Lung (tissue), 12 donors: Measurements from ENCODE around the gene CLDN10. TPM values are rescaled to one million over a fixed set of nuclear protein-coding genes. Genes with fewer than 3 reads are reported as not detected.

Experiments used
- ATAC-seq: fragments of 200-7000 bp; cut with Tn5 transposase; one replicate; pipeline ENCODE4 v1.9.1; 2020; ENCODE audit warnings: moderate number of reproducible peaks; ENCODE audit not compliant: insufficient read depth, low FRiP score
- DNase-seq, 3 donors: peaks; one replicate each; pipeline ENCODE4 v3.0.0-alpha.2; 2013 to 2017
- H3K27ac ChIP-seq, 2 donors: one replicate each; pipeline ENCODE4 v1.5.1; 2013; ENCODE audit warnings: mild to moderate bottlenecking in 2 of 2, moderate library complexity in 2 of 2, control low read depth in 1 of 2, inconsistent platforms in 1 of 2, low read depth in 1 of 2, low read length in 1 of 2
- H3K27me3 ChIP-seq, 3 donors: one replicate each; pipeline ENCODE4 v1.5.1; 2013; ENCODE audit warnings: low read length in 2 of 3; ENCODE audit not compliant: control insufficient read depth in 3 of 3, insufficient read depth in 3 of 3
- H3K36me3 ChIP-seq, 4 donors: one replicate each; pipeline ENCODE4 v1.5.1; 2013; ENCODE audit warnings: low read length in 4 of 4, mild to moderate bottlenecking in 1 of 4, moderate library complexity in 1 of 4; ENCODE audit not compliant: control insufficient read depth in 4 of 4, insufficient read depth in 4 of 4
- H3K4me1 ChIP-seq, 5 donors: one replicate each; pipeline ENCODE4 v1.5.1; 2013; ENCODE audit warnings: low read length in 5 of 5, mild to moderate bottlenecking in 2 of 5, moderate library complexity in 1 of 5; ENCODE audit not compliant: control insufficient read depth in 5 of 5, insufficient read depth in 5 of 5
- H3K4me3 ChIP-seq: one replicate; pipeline ENCODE4 v1.5.1; 2013; ENCODE audit warnings: mild to moderate bottlenecking, control low read depth, moderate library complexity
- H3K9ac ChIP-seq, 2 donors: one replicate each; pipeline ENCODE4 v1.5.1; 2013; ENCODE audit warnings: low read length in 2 of 2, control low read depth in 1 of 2; ENCODE audit not compliant: insufficient read depth in 1 of 2
- H3K9me3 ChIP-seq, 4 donors: one replicate each; pipeline ENCODE4 v1.5.1; 2013; ENCODE audit warnings: low read length in 3 of 4, mild to moderate bottlenecking in 1 of 4, moderate library complexity in 1 of 4; ENCODE audit not compliant: control insufficient read depth in 4 of 4, insufficient read depth in 3 of 4
- WGBS, 2 donors: extraction: QIAGEN DNeasy Blood & Tissue Kit; methylation state at CpG; one replicate each; pipeline ENCODE4 v1.1.7; 2013; 5-methylcytosine and 5-hydroxymethylcytosine counted together
- polyA plus RNA-seq, 2 donors: library from polyadenylated mRNA; stranded (reverse); fragments of 200-250 nt; gene quantifications; one replicate each; pipeline ENCODE4 v1.2.1, GENCODE V29; 2013
- total RNA-seq, 2 donors: library from RNA; depleted of rRNA in 1 of 2; stranded (reverse); fragments of >200 nt in 1 of 2; gene quantifications; one replicate each; pipeline ENCODE4 v1.2.1, GENCODE V29; 2014 to 2021
- TF ChIP-seq, protein P1 (sequence below): IDR thresholded peaks from 2 replicates; pipeline ENCODE4 v1.5.1; 2012; ENCODE audit warnings: mild to moderate bottlenecking; ENCODE audit errors: control extremely low read depth, extremely low read depth
- donor health status: control.
- donor health status: control.
- donor health status: Bipolar disorder and iron deficiency.
- donor health status: healthy.
- donor health status: DM: yes; HTN: yes; CAD: no.

CLDN10 gene
- total and polyA plus RNA-seq, 4 donors, result 3.0 to 14.5 (median 4.6) TPM

- H3K9me3 ChIP-seq, result no peaks in the 10 kb centered on the region
- no peak for ATAC-seq
- no peaks in the 10 kb centered on the region for H3K4me1 ChIP-seq
- peaks cover 0 to 38% (median 17%) of the 10 kb centered on the region in 4 donors for H3K36me3 ChIP-seq
- H3K4me3 ChIP-seq, result no peak overlapping the region
- TF ChIP-seq, protein P1, sequence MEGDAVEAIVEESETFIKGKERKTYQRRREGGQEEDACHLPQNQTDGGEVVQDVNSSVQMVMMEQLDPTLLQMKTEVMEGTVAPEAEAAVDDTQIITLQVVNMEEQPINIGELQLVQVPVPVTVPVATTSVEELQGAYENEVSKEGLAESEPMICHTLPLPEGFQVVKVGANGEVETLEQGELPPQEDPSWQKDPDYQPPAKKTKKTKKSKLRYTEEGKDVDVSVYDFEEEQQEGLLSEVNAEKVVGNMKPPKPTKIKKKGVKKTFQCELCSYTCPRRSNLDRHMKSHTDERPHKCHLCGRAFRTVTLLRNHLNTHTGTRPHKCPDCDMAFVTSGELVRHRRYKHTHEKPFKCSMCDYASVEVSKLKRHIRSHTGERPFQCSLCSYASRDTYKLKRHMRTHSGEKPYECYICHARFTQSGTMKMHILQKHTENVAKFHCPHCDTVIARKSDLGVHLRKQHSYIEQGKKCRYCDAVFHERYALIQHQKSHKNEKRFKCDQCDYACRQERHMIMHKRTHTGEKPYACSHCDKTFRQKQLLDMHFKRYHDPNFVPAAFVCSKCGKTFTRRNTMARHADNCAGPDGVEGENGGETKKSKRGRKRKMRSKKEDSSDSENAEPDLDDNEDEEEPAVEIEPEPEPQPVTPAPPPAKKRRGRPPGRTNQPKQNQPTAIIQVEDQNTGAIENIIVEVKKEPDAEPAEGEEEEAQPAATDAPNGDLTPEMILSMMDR, result no peak
- 28 to 32% methylated on average over 1 of the region's 1 CpG for WGBS, 2 donors
- no peak overlapping the region for H3K27ac ChIP-seq
- H3K27me3 ChIP-seq, result no peaks in the 10 kb centered on the region
- no peak overlapping the region for H3K9ac ChIP-seq
- no peak for DNase-seq
Observed at GRCh38 chr13:95607366-95607765, 54.8 kb downstream of the CLDN10 start.

- H3K36me3 ChIP-seq, result peaks cover 0 to 39% (median 16%) of the 10 kb centered on the region in 4 donors
- TF ChIP-seq, protein P1, result no peak
- no peak overlapping the region for H3K27ac ChIP-seq
- H3K27me3 ChIP-seq, result no peaks in the 10 kb centered on the region
- ATAC-seq (no peak), DNase-seq (no peak)
- H3K4me1 ChIP-seq, result no peaks in the 10 kb centered on the region
- H3K4me3 ChIP-seq, result no peak overlapping the region
- no peaks in the 10 kb centered on the region for H3K9me3 ChIP-seq
- WGBS, 2 donors, result 64 to 76% methylated on average over 6 of the region's 6 CpGs
- no peak overlapping the region for H3K9ac ChIP-seq
Observed at GRCh38 chr13:95608640-95609323, 56.3 kb downstream of the CLDN10 start.

- DNase-seq, result no peak
- no peak for ATAC-seq
- TF ChIP-seq, protein P1, result no peak
- 92 to 94% methylated on average over 7 of the region's 7 CpGs for WGBS, 2 donors
- no peaks in the 10 kb centered on the region for H3K4me1 ChIP-seq
- no peak overlapping the region for H3K27ac ChIP-seq
- H3K36me3 ChIP-seq, result peaks cover 0 to 44% (median 18%) of the 10 kb centered on the region in 4 donors
- H3K27me3 ChIP-seq, result no peaks in the 10 kb centered on the region
- H3K4me3 ChIP-seq, result no peak overlapping the region
- H3K9me3 ChIP-seq, result no peaks in the 10 kb centered on the region
- no peak overlapping the region for H3K9ac ChIP-seq
Observed at GRCh38 chr13:95614641-95615245, 62.2 kb downstream of the CLDN10 start.
